GM19468 (cell line): ENCODE results near the gene NELFB.

ENCODE experiments used
- ATAC-seq: cut with Tn5 transposase; IDR thresholded peaks from one replicate; pipeline ENCODE4 v1.9.1; 2021; ENCODE audit warnings: mild to moderate bottlenecking, moderate library complexity, moderate number of reproducible peaks; ENCODE audit not compliant: unreplicated experiment; ENCODE audit errors: extremely low read depth

NELFB gene

GRCh38 chr9:137299938-137300337 lies 44.8 kb downstream of the NELFB start:
- ATAC-seq: no peak

GRCh38 chr9:137300567-137301080 lies 45.5 kb downstream of the NELFB start:
- no peak for ATAC-seq

GRCh38 chr9:137301081-137301947 lies 46.2 kb downstream of the NELFB start:
- ATAC-seq: no peak

GRCh38 chr9:137302118-137302448 lies 47.0 kb downstream of the NELFB start, which contains the start of gene NRARP:
Gene NRARP (minus strand): TSS chr9:137302271. CDS start chr9:137301928, 343 bp downstream.
- ATAC-seq: peak; percentile 44

GRCh38 chr9:137302449-137303150 lies 47.5 kb downstream of the NELFB start:
- peak; percentile 35 for ATAC-seq

GRCh38 chr9:137303151-137303892 lies 48.2 kb downstream of the NELFB start:
- ATAC-seq: no peak

GRCh38 chr9:137303893-137304382 lies 48.8 kb downstream of the NELFB start:
- ATAC-seq: no peak

GRCh38 chr9:137304383-137305059 lies 49.4 kb downstream of the NELFB start:
- ATAC-seq: no peak

GRCh38 chr9:137305060-137305797 lies 50.1 kb downstream of the NELFB start:
- no peak for ATAC-seq

- ATAC-seq: no peak
Measured at GRCh38 chr9:137305798-137306065, 50.6 kb downstream of the NELFB start.

- ATAC-seq: no peak
Measured at GRCh38 chr9:137306066-137306849, 51.1 kb downstream of the NELFB start.

GRCh38 chr9:137306850-137307254 lies 51.7 kb downstream of the NELFB start:
- ATAC-seq: no peak

- no peak for ATAC-seq
Measured at GRCh38 chr9:137307255-137308056, 52.3 kb downstream of the NELFB start.

- ATAC-seq: no peak
Measured at GRCh38 chr9:137308057-137308619, 53.0 kb downstream of the NELFB start.

- ATAC-seq: no peak
Measured at GRCh38 chr9:137309368-137310188, 54.5 kb downstream of the NELFB start.

- ATAC-seq: no peak
Measured at GRCh38 chr9:137310189-137311052, 55.3 kb downstream of the NELFB start.
